Thoracic aorta (tissue), 2 donors: ENCODE data around the gene COL7A1. TPM values are rescaled to one million over a fixed set of nuclear protein-coding genes. Genes with fewer than 3 reads are reported as not detected.

ENCODE experiments used
- ATAC-seq: fragments of 150-250 bp; one replicate; pipeline ENCODE4 v1.8.0; 2017; ENCODE audit warnings: low read depth; ENCODE audit not compliant: insufficient number of reproducible peaks, low FRiP score
- DNase-seq: peaks from one replicate; pipeline ENCODE4 v3.0.0-alpha.2; 2020; ENCODE audit warnings: low spot score
- H3K27ac ChIP-seq, 2 donors: fragments of 200-600 bp; sonication (generic); 1 replicate in 1 of 2; 2 replicates in 1 of 2; pipeline ENCODE4 v1.5.1; 2016; ENCODE audit warnings: mild to moderate bottlenecking in 2 of 2, moderate library complexity in 2 of 2
- H3K27me3 ChIP-seq: fragments of 200-600 bp; sonication (generic); replicated peaks from 2 replicates; pipeline ENCODE4 v1.6.0; 2016; ENCODE audit warnings: mild to moderate bottlenecking; ENCODE audit not compliant: insufficient read depth
- H3K36me3 ChIP-seq: fragments of 200-600 bp; sonication (generic); one replicate; pipeline ENCODE4 v1.5.1; 2016
- H3K4me1 ChIP-seq, 2 donors: fragments of 200-600 bp; sonication (generic); 1 replicate in 1 of 2; 2 replicates in 1 of 2; pipeline versions ENCODE4 v1.5.1 to v1.6.0; 2016; ENCODE audit warnings: low read depth in 2 of 2, mild to moderate bottlenecking in 1 of 2; ENCODE audit not compliant: control insufficient read depth in 1 of 2
- H3K4me3 ChIP-seq: fragments of 200-600 bp; sonication (generic); 2 replicates; pipeline ENCODE4 v1.5.1; 2016; ENCODE audit warnings: mild to moderate bottlenecking
- H3K9me3 ChIP-seq: fragments of 200-600 bp; sonication (generic); 2 replicates; pipeline ENCODE4 v1.5.1; 2016
- CTCF ChIP-seq: fragments of 200-600 bp; sonication (generic); IDR thresholded peaks from one replicate; pipeline ENCODE4 v1.5.1; 2019; ENCODE audit warnings: antibody characterized with exemption
- total RNA-seq, 2 donors: library from RNA; depleted of rRNA; stranded (reverse); fragments of >200 nt; gene quantifications; one replicate each; pipeline versions ENCODE4 v1.1.0 to v1.2.3, GENCODE V29; 2016

The COL7A1 gene
- total RNA-seq, 2 donors from 2014 or later = 16.4 to 26.7 TPM

GRCh38 chr3:48563382-48563918 lies 31.7 kb downstream of the COL7A1 start, which contains the start of gene UCN2:
TSS of gene UCN2 (minus strand) at chr3:48563781. CDS start at chr3:48563124, 657 bp downstream.
- no peak for ATAC-seq
- Histone ChIP-seq H3K27ac (no peak within 1 kb of the TSS), H3K27me3 (no peaks in the 10 kb centered on the region), H3K4me1 (peaks cover 11 to 30% of the 10 kb centered on the region in 2 donors), H3K36me3 (no peaks in the 10 kb centered on the region), H3K4me3 (no peak within 1 kb of the TSS), H3K9me3 (no peaks in the 10 kb centered on the region)
- no peak for DNase-seq
- no peak for TF ChIP-seq CTCF

GRCh38 chr3:48562367-48563095 lies 32.6 kb downstream of the COL7A1 start:
- Histone ChIP-seq H3K36me3 (no peaks in the 10 kb centered on the region), H3K4me3 (no peak overlapping the region), H3K27ac (no peak overlapping the region), H3K9me3 (no peaks in the 10 kb centered on the region), H3K27me3 (no peaks in the 10 kb centered on the region), H3K4me1 (peaks cover 16 to 35% of the 10 kb centered on the region in 2 donors)
- TF ChIP-seq CTCF = no peak
- ATAC-seq (no peak), DNase-seq (no peak)

GRCh38 chr3:48561045-48561736 lies 33.9 kb downstream of the COL7A1 start:
- H3K9me3 ChIP-seq = no peaks in the 10 kb centered on the region
- no peak for DNase-seq
- ATAC-seq = no peak
- peaks cover 21 to 43% of the 10 kb centered on the region in 2 donors for H3K4me1 ChIP-seq
- no peaks in the 10 kb centered on the region for H3K36me3 ChIP-seq
- peak overlapping the region; percentile 74 for H3K4me3 ChIP-seq
- peak overlapping the region; percentile 29 to 63 for H3K27ac ChIP-seq
- no peaks in the 10 kb centered on the region for H3K27me3 ChIP-seq
- TF ChIP-seq CTCF = no peak

GRCh38 chr3:48560648-48561018 lies 34.5 kb downstream of the COL7A1 start:
- Histone ChIP-seq H3K27me3 (no peaks in the 10 kb centered on the region), H3K36me3 (no peaks in the 10 kb centered on the region), H3K27ac (peak overlapping the region; percentile 29 to 63), H3K4me3 (peak overlapping the region; percentile 74), H3K4me1 (peaks cover 27 to 48% of the 10 kb centered on the region in 2 donors), H3K9me3 (no peaks in the 10 kb centered on the region)
- no peak for TF ChIP-seq CTCF
- ATAC-seq (no peak), DNase-seq (no peak)

- H3K27me3 ChIP-seq = no peaks in the 10 kb centered on the region
- no peaks in the 10 kb centered on the region for H3K9me3 ChIP-seq
- H3K4me3 ChIP-seq = no peak overlapping the region
- TF ChIP-seq CTCF = no peak
- DNase-seq (no peak), ATAC-seq (no peak)
- no peaks in the 10 kb centered on the region for H3K36me3 ChIP-seq
- peak overlapping the region; percentile 21 to 76 for H3K27ac ChIP-seq
- H3K4me1 ChIP-seq = peaks cover 28 to 55% of the 10 kb centered on the region in 2 donors
These were observed 36.5 kb downstream of the COL7A1 start for GRCh38 chr3:48558493-48559134.
